Spinal cord (tissue), 10 donors: ENCODE measurements around the gene ZNF512B. TPM values are rescaled to one million over a fixed set of nuclear protein-coding genes. Genes with fewer than 3 reads are reported as not detected.
"Not testable (repeated sequence)": the region's sequence is repeated elsewhere in the genome, so short reads cannot be mapped to it uniquely, and the experiment has no call there.

Experiments
- DNase-seq, 6 donors: peaks; one replicate each; pipeline versions ENCODE4 v3.0.0 to v3.0.0-alpha.2; 2013 to 2015; ENCODE audit warnings: low spot score in 6 of 6, low read depth in 4 of 6
- H3K27ac ChIP-seq: one replicate; pipeline ENCODE4 v1.5.1; 2013; ENCODE audit warnings: low read depth, low read length, control low read depth
- H3K27me3 ChIP-seq: one replicate; pipeline ENCODE4 v1.6.1; 2013; ENCODE audit warnings: low read length; ENCODE audit not compliant: control insufficient read depth, insufficient read depth
- H3K36me3 ChIP-seq: one replicate; pipeline ENCODE4 v1.6.1; 2013; ENCODE audit warnings: low read length; ENCODE audit not compliant: control insufficient read depth, insufficient read depth
- H3K4me1 ChIP-seq: one replicate; pipeline ENCODE4 v1.6.1; 2013; ENCODE audit warnings: low read length; ENCODE audit not compliant: control insufficient read depth, insufficient read depth
- H3K4me3 ChIP-seq: one replicate; pipeline ENCODE4 v1.5.1; 2013; ENCODE audit warnings: low read depth, low read length, control low read depth
- H3K9me3 ChIP-seq: one replicate; pipeline ENCODE4 v1.6.1; 2013; ENCODE audit warnings: low read length; ENCODE audit not compliant: control insufficient read depth, insufficient read depth
- WGBS: methylation state at CpG from one replicate; pipeline ENCODE4 v1.1.5; 2013; ENCODE audit warnings: missing lambda C conversion rate; ENCODE audit not compliant: insufficient coverage; 5-methylcytosine and 5-hydroxymethylcytosine counted together
- polyA plus RNA-seq, 2 donors: library from polyadenylated mRNA; unstranded; fragments of 120-200 nt; gene quantifications; one replicate each; pipeline ENCODE4 v1.2.1, GENCODE V29; 2013; ENCODE audit not compliant: insufficient read length in 2 of 2
- total RNA-seq, 2 donors: library from RNA; depleted of rRNA in 1 of 2; stranded (reverse); fragments of 120-200 nt in 1 of 2; fragments of >200 nt in 1 of 2; gene quantifications; one replicate each; pipeline versions ENCODE4 v1.2.3 to v1.2.4, GENCODE V29; 2013 to 2014
- donor health status: healthy.

Gene ZNF512B
- total and polyA plus RNA-seq, 4 donors, result 10.6 to 44.7 (median 33.9) TPM

DNA sequence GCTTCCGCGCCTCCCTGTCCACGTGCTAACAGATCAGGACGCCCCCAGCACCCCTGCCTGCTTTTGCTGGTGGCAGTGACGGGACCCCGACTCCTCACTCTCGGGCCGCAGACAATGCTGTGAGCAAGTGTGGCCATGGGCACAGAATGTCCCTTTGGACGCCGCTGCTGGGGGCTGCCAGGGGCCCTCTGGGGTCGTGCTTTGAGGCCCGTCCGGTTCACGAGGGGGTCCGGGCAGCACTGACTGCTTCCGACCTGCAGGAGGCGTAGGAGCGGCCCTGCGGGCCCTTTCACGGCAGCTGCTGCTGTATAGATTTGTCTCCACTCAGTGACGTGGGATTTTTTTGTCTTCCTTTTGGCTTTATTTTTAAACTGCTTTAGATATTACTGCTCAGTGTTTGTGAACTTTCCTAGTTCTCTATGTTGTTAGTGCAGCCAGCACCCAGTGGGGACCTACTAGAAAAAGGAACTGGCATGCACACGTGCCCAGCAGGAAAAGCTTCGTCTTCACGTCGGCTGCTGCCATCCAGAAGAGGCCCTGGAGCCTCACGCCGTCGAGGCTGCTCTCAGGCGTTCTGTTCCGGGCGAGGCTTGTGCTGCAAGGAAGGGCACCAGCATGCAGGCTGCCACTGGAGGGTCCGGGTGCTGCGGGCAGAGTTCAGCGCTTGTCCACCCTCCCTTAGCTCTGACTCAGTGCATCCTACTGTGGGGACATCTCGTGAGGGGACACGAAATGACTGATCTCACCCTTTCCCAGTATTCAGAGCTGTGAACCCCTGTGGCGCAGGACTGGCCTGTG, 35.3 kb downstream of the ZNF512B start:
- Histone ChIP-seq H3K4me3 (no peak overlapping the region), H3K9me3 (no peaks in the 10 kb centered on the region), H3K27ac (no peak overlapping the region), H3K4me1 (no peaks in the 10 kb centered on the region), H3K27me3 (no peaks in the 10 kb centered on the region), H3K36me3 (peaks cover 88% of the 10 kb centered on the region)
- WGBS, result 73% methylated on average over 27 of the region's 37 CpGs
- no peak for DNase-seq

DNA sequence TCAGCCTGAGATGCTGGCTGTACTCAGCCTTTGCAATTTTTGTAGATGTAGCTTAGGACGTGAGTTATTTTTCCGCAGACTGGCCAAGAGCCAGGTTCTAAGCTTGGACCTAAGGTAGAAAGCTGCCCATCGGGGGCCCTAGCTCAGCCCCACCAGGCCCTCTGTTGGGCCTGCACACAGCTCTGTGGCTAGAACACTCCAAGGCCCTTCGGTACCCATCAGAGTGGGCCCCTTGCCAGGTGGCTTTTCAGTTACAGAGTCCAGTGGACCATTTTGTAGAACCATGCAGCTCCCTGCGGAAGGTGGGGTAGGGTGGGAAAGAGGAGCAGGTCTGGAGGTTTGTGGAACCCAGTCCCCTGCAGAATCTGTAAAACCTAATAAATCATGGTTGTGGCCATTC, 36.1 kb downstream of the ZNF512B start:
- DNase-seq, result no peak
- Histone ChIP-seq H3K4me3 (no peak overlapping the region), H3K27me3 (no peaks in the 10 kb centered on the region), H3K36me3 (peaks cover 88% of the 10 kb centered on the region), H3K4me1 (no peaks in the 10 kb centered on the region), H3K27ac (no peak overlapping the region), H3K9me3 (no peaks in the 10 kb centered on the region)
- WGBS, result 79% methylated on average over 5 of the region's 5 CpGs

DNA sequence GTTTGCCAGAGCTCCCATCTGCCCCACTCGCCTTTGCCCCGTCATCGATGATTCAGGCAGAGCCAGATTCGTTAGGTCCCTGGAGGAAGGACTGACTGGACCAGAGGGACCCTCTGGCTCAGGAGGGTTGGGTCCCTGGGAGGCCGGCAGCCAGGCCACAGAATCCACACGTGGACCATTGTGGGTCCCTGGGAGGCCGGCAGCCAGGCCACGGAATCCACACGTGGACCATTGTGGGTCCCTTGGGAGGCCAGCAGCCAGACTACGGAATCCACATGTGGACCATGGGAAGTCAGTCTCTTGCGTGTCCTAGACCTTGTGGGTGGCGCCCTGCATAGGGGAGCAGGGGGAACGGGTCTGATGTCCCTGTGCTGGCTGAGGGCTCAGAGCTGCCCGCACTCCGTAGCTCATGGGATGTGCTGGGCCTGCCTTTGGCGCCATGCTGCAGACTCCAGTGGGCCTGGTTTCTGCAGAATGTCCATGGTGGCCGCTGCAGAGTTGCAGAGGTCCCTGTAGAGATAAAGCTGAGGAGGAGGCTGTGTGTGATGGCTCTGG, 37.0 kb downstream of the ZNF512B start:
- H3K4me3 ChIP-seq, result no peak overlapping the region
- no peak for DNase-seq
- 92% methylated on average over 17 of the region's 17 CpGs for WGBS
- no peaks in the 10 kb centered on the region for H3K4me1 ChIP-seq
- no peaks in the 10 kb centered on the region for H3K9me3 ChIP-seq
- no peaks in the 10 kb centered on the region for H3K27me3 ChIP-seq
- H3K27ac ChIP-seq, result no peak overlapping the region
- H3K36me3 ChIP-seq, result peaks cover 86% of the 10 kb centered on the region

- WGBS, result 96% methylated on average over 16 of the region's 19 CpGs
- H3K36me3 ChIP-seq, result peaks cover 84% of the 10 kb centered on the region
- H3K27me3 ChIP-seq, result no peaks in the 10 kb centered on the region
- no peak for DNase-seq
- no peaks in the 10 kb centered on the region for H3K4me1 ChIP-seq
- H3K4me3 ChIP-seq, result no peak overlapping the region
- H3K27ac ChIP-seq, result no peak overlapping the region
- H3K9me3 ChIP-seq, result no peaks in the 10 kb centered on the region
Observed at GRCh38 chr20:63931735-63932134, 38.0 kb downstream of the ZNF512B start.

DNA sequence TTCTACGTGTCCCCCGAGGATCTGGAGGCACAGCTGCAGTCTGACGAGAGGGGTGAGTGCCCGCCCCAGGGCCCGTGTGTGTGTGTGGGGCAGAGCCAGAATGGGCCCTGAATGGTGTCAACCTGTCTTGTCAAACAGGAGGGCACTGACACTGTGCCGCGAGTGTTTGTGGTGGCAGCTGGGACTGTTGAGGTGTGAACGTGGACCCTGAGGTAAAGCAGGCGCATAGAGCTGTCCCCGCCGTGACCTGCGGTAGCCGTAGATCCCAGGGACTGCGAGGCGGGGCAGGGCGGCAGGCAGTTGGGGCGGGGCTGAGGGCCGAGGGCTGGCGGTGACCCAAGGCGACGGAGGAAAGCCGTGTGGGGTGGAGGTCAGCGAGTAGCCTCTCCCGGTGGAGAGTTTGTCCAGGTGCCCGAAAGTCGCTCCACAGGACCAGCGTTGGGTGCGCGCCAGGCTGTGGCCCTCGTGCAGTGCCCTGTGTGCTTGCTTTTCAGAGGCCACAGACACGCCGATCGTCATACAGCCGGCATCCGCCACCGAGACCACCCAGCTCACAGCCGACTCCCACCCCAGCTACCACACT, 38.7 kb downstream of the ZNF512B start:
- H3K4me3 ChIP-seq, result no peak overlapping the region
- no peak overlapping the region for H3K27ac ChIP-seq
- H3K36me3 ChIP-seq, result peaks cover 80% of the 10 kb centered on the region
- no peaks in the 10 kb centered on the region for H3K9me3 ChIP-seq
- no peak for DNase-seq
- no peaks in the 10 kb centered on the region for H3K27me3 ChIP-seq
- H3K4me1 ChIP-seq, result no peaks in the 10 kb centered on the region
- WGBS, result 92% methylated on average over 31 of the region's 37 CpGs

DNA sequence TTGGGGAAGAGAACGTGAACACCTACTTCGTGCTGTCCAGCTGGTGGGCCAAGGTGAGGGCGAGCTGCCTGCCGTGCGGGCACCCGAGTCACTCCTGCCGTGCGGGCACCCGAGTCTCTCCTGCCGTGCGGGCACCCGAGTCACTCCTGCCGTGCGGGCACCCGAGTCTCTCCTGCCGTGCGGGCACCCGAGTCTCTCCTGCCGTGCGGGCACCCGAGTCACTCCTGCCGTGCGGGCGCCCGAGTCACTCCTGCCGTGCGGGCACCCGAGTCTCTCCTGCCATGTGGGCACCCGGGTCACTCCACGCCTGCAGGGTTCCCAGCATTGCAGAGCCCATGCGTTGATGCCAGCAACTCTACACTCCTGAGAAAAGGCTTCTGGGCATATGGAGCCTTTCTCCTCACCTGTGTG, 40.3 kb downstream of the ZNF512B start:
- peaks cover 69% of the 10 kb centered on the region for H3K36me3 ChIP-seq
- H3K4me3 ChIP-seq, H3K27ac ChIP-seq, H3K9me3 ChIP-seq, H3K27me3 ChIP-seq, DNase-seq, H3K4me1 ChIP-seq: not testable (repeated sequence)
- WGBS, result 96% methylated on average over 31 of the region's 31 CpGs

DNA sequence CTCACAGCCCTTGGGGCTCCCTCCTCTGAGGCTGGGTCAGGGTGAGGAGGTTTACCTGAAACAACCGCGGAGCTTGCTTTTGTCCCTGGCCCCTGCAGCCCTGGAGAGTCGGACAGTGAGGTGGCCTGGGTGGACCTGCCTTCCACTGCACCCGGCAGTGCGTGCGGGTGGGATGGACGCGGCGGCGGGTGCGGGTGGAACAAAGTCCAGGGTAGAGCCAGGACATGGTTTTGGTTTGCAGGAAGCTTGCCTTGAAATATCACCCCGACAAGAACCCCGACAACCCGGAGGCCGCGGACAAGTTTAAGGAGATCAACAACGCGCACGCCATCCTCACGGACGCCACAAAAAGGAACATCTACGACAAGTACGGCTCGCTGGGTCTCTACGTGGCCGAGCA, 40.7 kb downstream of the ZNF512B start:
- Histone ChIP-seq H3K4me3 (no peak overlapping the region), H3K4me1 (no peaks in the 10 kb centered on the region), H3K9me3 (no peaks in the 10 kb centered on the region), H3K36me3 (peaks cover 67% of the 10 kb centered on the region), H3K27ac (no peak overlapping the region), H3K27me3 (no peaks in the 10 kb centered on the region)
- 98% methylated on average over 26 of the region's 26 CpGs for WGBS
- no peak for DNase-seq

- no peak overlapping the region for H3K4me3 ChIP-seq
- no peaks in the 10 kb centered on the region for H3K27me3 ChIP-seq
- DNase-seq, result no peak
- no peaks in the 10 kb centered on the region for H3K9me3 ChIP-seq
- WGBS, result 79% methylated on average over 6 of the region's 8 CpGs
- H3K27ac ChIP-seq, result no peak overlapping the region
- H3K36me3 ChIP-seq, result peaks cover 51% of the 10 kb centered on the region
- peaks cover 5% of the 10 kb centered on the region for H3K4me1 ChIP-seq
Observed at GRCh38 chr20:63926298-63926697, 43.4 kb downstream of the ZNF512B start.

DNA sequence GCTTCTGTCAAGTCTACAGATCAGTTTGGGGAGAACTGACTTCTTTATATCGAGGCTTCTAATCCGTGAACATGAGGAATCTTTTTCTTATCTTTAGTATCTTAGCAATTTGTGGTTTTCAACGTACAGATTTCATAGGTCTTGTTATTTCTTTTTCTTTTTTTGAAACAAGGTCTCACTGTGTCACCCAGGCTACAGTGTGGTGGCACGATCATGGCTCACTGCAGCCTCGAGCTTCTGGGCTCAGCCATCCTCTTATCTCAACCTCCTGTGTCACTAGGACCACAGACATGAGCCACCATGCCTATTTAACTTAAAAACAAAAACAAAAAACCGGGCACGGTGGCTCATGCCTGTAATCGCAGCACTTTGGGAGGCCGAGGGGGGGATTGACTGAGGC, 45.5 kb downstream of the ZNF512B start:
- Histone ChIP-seq H3K9me3 (no peaks in the 10 kb centered on the region), H3K4me3 (no peak overlapping the region), H3K36me3 (peaks cover 38% of the 10 kb centered on the region), H3K27me3 (no peaks in the 10 kb centered on the region), H3K4me1 (peaks cover 5% of the 10 kb centered on the region), H3K27ac (no peak overlapping the region)
- WGBS, result 90% methylated on average over 4 of the region's 9 CpGs
- DNase-seq, result no peak

GRCh38 chr20:63923651-63924050, 46.1 kb downstream of the ZNF512B start:
- Histone ChIP-seq H3K4me1 (peaks cover 5% of the 10 kb centered on the region), H3K4me3 (no peak overlapping the region), H3K27me3 (no peaks in the 10 kb centered on the region), H3K36me3 (peaks cover 36% of the 10 kb centered on the region), H3K9me3 (no peaks in the 10 kb centered on the region), H3K27ac (no peak overlapping the region)
- DNase-seq, result no peak
- WGBS, result 60% methylated on average over 1 of the region's 8 CpGs
